Prostate gland (tissue), 2 donors: ENCODE results near the gene ST8SIA1. TPM values are rescaled to one million over a fixed set of nuclear protein-coding genes. Genes with fewer than 3 reads are reported as not detected.

Source experiments
- DNase-seq: peaks from one replicate; pipeline ENCODE4 v3.0.0-alpha.2; 2019; ENCODE audit warnings: low spot score
- H3K27ac ChIP-seq, 2 donors: fragments of 200-600 bp; sonication (generic); 2 replicates each; pipeline ENCODE4 v1.5.1; 2017 to 2019
- H3K27me3 ChIP-seq: fragments of 200-600 bp; sonication (generic); replicated peaks from 2 replicates; pipeline ENCODE4 v1.5.1; 2019; ENCODE audit not compliant: insufficient read depth
- H3K36me3 ChIP-seq, 2 donors: fragments of 200-600 bp; sonication (generic); 1 replicate in 1 of 2; 2 replicates in 1 of 2; pipeline versions ENCODE4 v1.5.1 to v1.8.1; 2017 to 2019
- H3K4me1 ChIP-seq: fragments of 200-600 bp; sonication (generic); replicated peaks from 2 replicates; pipeline ENCODE4 v1.5.1; 2019
- H3K4me3 ChIP-seq, 2 donors: fragments of 200-600 bp; sonication (generic); 2 replicates each; pipeline ENCODE4 v1.5.1; 2017 to 2019
- H3K9me3 ChIP-seq: fragments of 200-600 bp; sonication (generic); 2 replicates; pipeline ENCODE4 v1.5.1; 2017
- CTCF ChIP-seq, 4 experiments: fragments of 200-600 bp in 2 of 4; fragments of 450-650 bp in 2 of 4; sonication (generic) in 2 of 4; IDR thresholded peaks; 1 replicate in 3 of 4; 2 replicates in 1 of 4; pipeline ENCODE4 v1.5.1; 2016 to 2019; ENCODE audit warnings: antibody characterized with exemption in 4 of 4, mild to moderate bottlenecking in 2 of 4, moderate library complexity in 2 of 4
- POLR2A ChIP-seq: fragments of 450-650 bp; IDR thresholded peaks from one replicate; pipeline ENCODE4 v1.6.1; 2016; ENCODE audit warnings: antibody characterized with exemption, mild to moderate bottlenecking
- POLR2AphosphoS5 ChIP-seq: sonication (generic); formaldehyde crosslinking; IDR thresholded peaks from one replicate; pipeline ENCODE4 v1.6.1; 2017; ENCODE audit warnings: antibody characterized with exemption
- WGBS: methylation state at CpG from one replicate; pipeline ENCODE4 v1.1.5; 2018; 5-methylcytosine and 5-hydroxymethylcytosine counted together
- intact Hi-C: fragments of 100-400 bp; cut with DNase I; formaldehyde crosslinking; loops from one replicate; pipeline ENCODE4 v1.14.2; 2022
- total RNA-seq, 2 donors: library from RNA; depleted of rRNA; stranded (reverse); fragments of >200 nt; gene quantifications; one replicate each; pipeline ENCODE4 v1.1.0, GENCODE V29; 2016

ST8SIA1 gene
- total RNA-seq, 2 donors from 2014 or later = 17.7 to 18.8 TPM

- intact Hi-C loops = no loop called here
- DNase-seq = no peak
- Histone ChIP-seq H3K4me3 (no peak overlapping the region), H3K9me3 (no peaks in the 10 kb centered on the region), H3K27me3 (no peaks in the 10 kb centered on the region), H3K36me3 (no peaks in the 10 kb centered on the region), H3K4me1 (no peaks in the 10 kb centered on the region), H3K27ac (no peak overlapping the region)
- WGBS = 82% methylated on average over 1 of the region's 1 CpG
- TF ChIP-seq POLR2AphosphoS5 (no peak), POLR2A (no peak), CTCF (IDR thresholded peaks at IDR 0.05) (no peak)
Observed at GRCh38 chr12:22356231-22356630, 21.7 kb upstream of the ST8SIA1 start.

- TF ChIP-seq POLR2A = no peak
- Histone ChIP-seq H3K4me3 (no peak overlapping the region), H3K4me1 (no peaks in the 10 kb centered on the region), H3K9me3 (no peaks in the 10 kb centered on the region), H3K27me3 (no peaks in the 10 kb centered on the region), H3K36me3 (no peaks in the 10 kb centered on the region), H3K27ac (no peak overlapping the region)
- no peak for DNase-seq
- intact Hi-C loops = no loop called here
- WGBS = 95% methylated on average over 5 of the region's 5 CpGs
Observed at GRCh38 chr12:22355011-22355580, 20.6 kb upstream of the ST8SIA1 start.

- no peak for DNase-seq
- no peaks in the 10 kb centered on the region for H3K27me3 ChIP-seq
- 100% methylated on average over 1 of the region's 1 CpG for WGBS
- H3K4me3 ChIP-seq = no peak overlapping the region
- H3K36me3 ChIP-seq = no peaks in the 10 kb centered on the region
- intact Hi-C loops = no loop called here
- no peak overlapping the region for H3K27ac ChIP-seq
- no peaks in the 10 kb centered on the region for H3K4me1 ChIP-seq
- H3K9me3 ChIP-seq = no peaks in the 10 kb centered on the region
- TF ChIP-seq POLR2A (no peak), POLR2AphosphoS5 (no peak), CTCF (IDR thresholded peaks at IDR 0.05) (no peak)
Observed at GRCh38 chr12:22353615-22354325, 19.3 kb upstream of the ST8SIA1 start.

- no peaks in the 10 kb centered on the region for H3K36me3 ChIP-seq
- no peaks in the 10 kb centered on the region for H3K9me3 ChIP-seq
- H3K4me1 ChIP-seq = no peaks in the 10 kb centered on the region
- H3K27ac ChIP-seq = no peak overlapping the region
- H3K27me3 ChIP-seq = no peaks in the 10 kb centered on the region
- WGBS = 67% methylated on average over 4 of the region's 4 CpGs
- no peak for DNase-seq
- TF ChIP-seq POLR2AphosphoS5 (no peak), POLR2A (no peak), CTCF (IDR thresholded peaks at IDR 0.05) (no peak)
- intact Hi-C loops = no loop called here
- no peak overlapping the region for H3K4me3 ChIP-seq
Observed at GRCh38 chr12:22350886-22351285, 16.4 kb upstream of the ST8SIA1 start.

GRCh38 chr12:22348208-22348607, 13.7 kb upstream of the ST8SIA1 start:
- DNase-seq = no peak
- Histone ChIP-seq H3K27me3 (no peaks in the 10 kb centered on the region), H3K4me1 (no peaks in the 10 kb centered on the region), H3K9me3 (no peaks in the 10 kb centered on the region), H3K36me3 (no peaks in the 10 kb centered on the region), H3K4me3 (no peak overlapping the region), H3K27ac (no peak overlapping the region)
- TF ChIP-seq POLR2A (no peak), CTCF (IDR thresholded peaks at IDR 0.05) (no peak)
- 91% methylated on average over 5 of the region's 5 CpGs for WGBS
- intact Hi-C loops = no loop called here
